SK-MEL-5 (cell line): ENCODE measurements around the gene GIT1. TPM values are rescaled to one million over a fixed set of nuclear protein-coding genes. Genes with fewer than 3 reads are reported as not detected.
A peak's percentile ranks its signal among the peaks of the same experiment; 100 is the strongest.

Source experiments
- DNase-seq: peaks from one replicate; pipeline ENCODE4 v3.0.0-alpha.2; 2016; ENCODE audit warnings: low read depth, low spot score
- in situ Hi-C: cut with HindIII; loops from 2 replicates; pipeline ENCODE4 v1.10.0; 2016; ENCODE audit warnings: low sequenced_read_pairs, high pct_unique_total_duplicates, low pct_unique_long_range_greater_than_20kb
- total RNA-seq: library from RNA; depleted of rRNA; stranded (reverse); fragments of >200 nt; shearing (Covaris generic); gene quantifications from 2 replicates; pipeline ENCODE4 v1.2.3, GENCODE V29; 2014

GIT1 gene
- total RNA-seq, 1 experiment from 2014 or later: 32.0 TPM

- no peak for DNase-seq
- in situ Hi-C loops: no loop called here
Measured at GRCh38 chr17:29575511-29576213, 13.8 kb downstream of the GIT1 start.

- no peak for DNase-seq
Measured at GRCh38 chr17:29574732-29575510, 14.5 kb downstream of the GIT1 start.

GRCh38 chr17:29573871-29574731 lies 15.3 kb downstream of the GIT1 start:
- in situ Hi-C loops: no loop called here
- no peak for DNase-seq

More at GRCh38 chr17:29574732-29575510, 14.5 kb downstream of the GIT1 start:
- in situ Hi-C loops: no loop called here

- DNase-seq: no peak
- in situ Hi-C loops: no loop called here
Measured at GRCh38 chr17:29573558-29573869, 15.9 kb downstream of the GIT1 start.

- in situ Hi-C loops: no loop called here
- peak; percentile 30 for DNase-seq
Measured at GRCh38 chr17:29572691-29573557, 16.5 kb downstream of the GIT1 start.

GRCh38 chr17:29571883-29572681 lies 17.4 kb downstream of the GIT1 start:
- in situ Hi-C loops: no loop called here
- no peak for DNase-seq

GRCh38 chr17:29571486-29571882 lies 18.0 kb downstream of the GIT1 start:
- in situ Hi-C loops: no loop called here
- no peak for DNase-seq

- DNase-seq: peak; percentile 68
- in situ Hi-C loops: no loop called here
Measured at GRCh38 chr17:29570521-29570920, 18.9 kb downstream of the GIT1 start.

- in situ Hi-C loops: no loop called here
- no peak for DNase-seq
Measured at GRCh38 chr17:29569245-29569950, 20.1 kb downstream of the GIT1 start.

GRCh38 chr17:29568331-29569244 lies 20.9 kb downstream of the GIT1 start, which contains the start of gene TP53I13:
Gene TP53I13, plus strand, starts transcription at chr17:29568701. Its CDS starts 58 bp downstream, at chr17:29568759.
- in situ Hi-C loops: no loop called here
- peak; percentile 82 for DNase-seq

GRCh38 chr17:29567554-29568330 lies 21.7 kb downstream of the GIT1 start:
- DNase-seq: peak; percentile 19
- in situ Hi-C loops: no loop called here

GRCh38 chr17:29567304-29567553 lies 22.2 kb downstream of the GIT1 start:
- no peak for DNase-seq
- in situ Hi-C loops: no loop called here

- in situ Hi-C loops: no loop called here
- no peak for DNase-seq
Measured at GRCh38 chr17:29566473-29567303, 22.8 kb downstream of the GIT1 start, which contains the start of gene ABHD15. Gene ABHD15, minus strand, starts transcription at chr17:29567037. Its CDS starts 71 bp downstream, at chr17:29566966.
